AG09319 (cell line): ENCODE measurements around the gene SIMC1.

ENCODE experiments used
- DNase-seq: peaks from one replicate; pipeline ENCODE4 v3.0.0-alpha.2; 2010; ENCODE audit warnings: low read depth; ENCODE audit errors: extremely low read depth
- CTCF ChIP-seq: IDR thresholded peaks from 2 replicates; pipeline ENCODE4 v1.5.1; 2011; ENCODE audit warnings: low read depth, mild to moderate bottlenecking, inconsistent platforms, low read length, moderate library complexity

SIMC1 gene

GRCh38 chr5:176350416-176350815 lies 112.2 kb downstream of the SIMC1 start:
- TF ChIP-seq CTCF, result no peak
- no peak for DNase-seq

- DNase-seq, result no peak
- TF ChIP-seq CTCF, result no peak
Observed at GRCh38 chr5:176352116-176352878, 114.1 kb downstream of the SIMC1 start.

- TF ChIP-seq CTCF, result no peak
- DNase-seq, result no peak
Observed at GRCh38 chr5:176353533-176353932, 115.3 kb downstream of the SIMC1 start.

- no peak for DNase-seq
- no peak for TF ChIP-seq CTCF
Observed at GRCh38 chr5:176355400-176356178, 117.4 kb downstream of the SIMC1 start.

- DNase-seq, result no peak
- no peak for TF ChIP-seq CTCF
Observed at GRCh38 chr5:176356179-176356566, 117.9 kb downstream of the SIMC1 start.

GRCh38 chr5:176359658-176360057 lies 121.4 kb downstream of the SIMC1 start:
- no peak for DNase-seq
- no peak for TF ChIP-seq CTCF

GRCh38 chr5:176360894-176361436 lies 122.7 kb downstream of the SIMC1 start:
- TF ChIP-seq CTCF, result no peak
- DNase-seq, result no peak
